Right kidney (tissue), 1 donor: ENCODE measurements around the gene MEIKIN.
"Not testable (repeated sequence)": the region's sequence is repeated elsewhere in the genome, so short reads cannot be mapped to it uniquely, and the experiment has no call there.

Source experiments
- DNase-seq: peaks from one replicate; pipeline ENCODE4 v3.0.0-alpha.2; 2016

Gene MEIKIN

DNA sequence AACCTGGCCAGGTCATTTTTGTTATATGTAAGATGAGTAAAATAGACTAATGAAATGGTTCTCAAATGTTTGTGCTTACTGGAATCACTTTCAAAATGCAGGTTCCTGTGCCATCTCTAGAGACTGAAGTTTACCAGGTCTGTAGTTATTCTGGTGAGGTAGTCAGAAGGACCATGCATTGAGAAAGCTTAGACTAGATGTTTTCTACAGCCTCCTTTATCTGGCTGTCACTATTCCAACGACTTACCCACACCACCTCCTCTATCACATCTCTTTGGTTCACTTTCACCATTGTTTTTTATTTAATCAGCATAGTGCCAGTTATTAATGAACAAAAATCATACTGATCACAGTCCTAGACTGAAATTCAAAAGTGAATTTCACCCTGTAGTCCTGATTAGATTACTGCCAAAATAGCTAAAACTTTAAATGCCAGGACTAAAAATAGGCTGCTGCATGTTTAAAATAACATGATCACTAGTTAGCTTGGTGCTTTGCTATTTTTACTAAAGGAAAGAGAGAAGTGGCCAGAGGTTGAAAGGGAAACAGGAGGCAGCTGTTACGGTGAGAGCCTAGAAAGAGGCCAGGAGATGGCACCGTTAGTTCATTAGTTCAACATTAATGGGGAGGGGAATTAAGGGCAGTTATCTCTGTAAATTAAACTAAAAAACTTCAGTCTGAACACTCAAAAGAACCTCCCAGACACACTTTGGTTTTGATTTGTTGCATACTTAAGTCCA, 134.8 kb downstream of the MEIKIN start:
- DNase-seq, result no peak

DNA sequence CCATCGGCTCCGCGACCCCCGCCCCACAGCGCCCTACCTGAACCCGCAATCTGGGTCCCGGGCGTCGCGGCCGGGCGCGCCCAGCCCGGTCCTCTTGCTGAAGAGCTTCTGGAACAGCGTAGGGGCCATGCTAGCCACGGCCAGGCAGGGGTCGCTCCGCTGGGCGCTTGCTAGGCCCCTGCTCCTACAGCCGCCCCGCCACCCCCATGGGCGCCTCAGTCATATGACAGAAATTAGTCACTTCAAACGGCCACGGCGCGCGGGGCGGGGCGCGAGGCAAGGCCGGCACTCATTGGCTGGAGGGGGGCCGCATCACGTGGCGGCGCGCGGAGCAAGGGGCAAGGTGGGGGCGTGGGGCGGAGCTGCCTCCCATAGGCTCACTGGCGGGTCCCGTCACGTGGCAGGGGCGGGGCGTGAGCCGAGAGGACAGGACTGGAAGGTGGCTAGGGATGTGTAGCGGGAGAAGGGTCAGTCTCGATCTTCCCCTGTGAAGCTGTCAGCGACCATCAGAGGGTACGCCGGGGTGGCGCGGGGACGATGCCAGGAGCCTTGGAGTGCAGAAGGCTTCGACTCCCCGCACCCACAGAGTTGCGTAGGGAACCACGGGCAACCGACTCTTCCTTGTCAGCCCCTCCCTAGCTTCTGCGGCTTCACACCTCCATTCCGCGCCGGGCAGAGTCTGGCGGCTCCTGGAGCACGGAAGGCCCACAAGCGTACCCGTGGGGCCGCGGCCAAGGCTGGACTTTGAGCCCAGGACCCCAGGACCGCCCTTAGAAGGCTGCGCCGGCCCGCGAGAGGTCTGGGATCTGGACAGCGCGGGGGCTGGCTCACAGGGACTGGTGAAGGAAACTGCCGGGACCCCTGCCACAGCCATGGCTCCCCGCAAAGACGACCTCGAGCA, 148.4 kb downstream of the MEIKIN start, which contains the start of gene FNIP1:
TSS of gene FNIP1 (minus strand) at position 225 of the 901 bp plus-strand sequence. CDS start at position 129, 96 bp downstream.
- peak; percentile 96 for DNase-seq

GRCh38 chr5:131795879-131796792, 149.3 kb downstream of the MEIKIN start:
- DNase-seq, result peak; percentile 77

GRCh38 chr5:131795228-131795627, 150.2 kb downstream of the MEIKIN start:
- no peak for DNase-seq

DNA sequence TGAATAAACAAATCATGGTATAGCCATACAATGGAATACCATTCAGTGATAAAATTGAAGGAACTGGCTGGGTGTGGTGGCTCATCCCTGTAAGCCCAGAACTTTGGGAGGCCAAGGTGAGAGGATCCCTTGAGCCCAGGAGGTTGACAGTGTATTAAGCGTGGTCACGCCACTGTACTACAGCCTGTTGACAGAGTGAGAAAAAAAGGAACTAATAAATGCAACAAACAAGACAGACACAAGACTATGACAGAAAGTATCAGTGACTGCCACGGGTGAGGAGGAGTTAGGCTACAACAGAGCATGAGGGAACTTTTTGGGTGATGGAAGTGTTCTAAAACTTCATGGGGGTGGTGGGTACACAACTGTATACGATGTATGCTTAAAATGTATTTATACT, 150.9 kb downstream of the MEIKIN start:
- DNase-seq, result no peak

- DNase-seq, result no peak
Observed at GRCh38 chr5:131792896-131793295, 152.6 kb downstream of the MEIKIN start.

DNA sequence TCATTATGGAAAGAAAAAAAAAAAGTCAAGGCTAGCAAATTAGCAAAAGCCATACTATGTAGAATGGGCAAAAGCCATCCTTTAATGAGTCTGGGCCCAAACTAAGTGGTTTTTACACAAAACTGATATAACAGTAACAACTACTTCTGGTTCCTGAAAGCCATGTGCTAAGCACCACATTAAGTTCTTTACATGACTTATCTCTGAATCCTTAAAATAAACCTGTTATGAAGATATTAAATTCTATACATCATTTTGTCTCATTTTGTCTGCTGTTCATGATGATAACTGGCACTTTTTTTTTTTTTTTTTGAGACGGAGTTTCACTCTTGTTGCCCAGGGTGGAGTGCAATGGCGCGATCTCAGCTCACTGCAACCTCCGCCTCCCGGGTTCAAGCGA, 153.6 kb downstream of the MEIKIN start:
- DNase-seq, result no peak

DNA sequence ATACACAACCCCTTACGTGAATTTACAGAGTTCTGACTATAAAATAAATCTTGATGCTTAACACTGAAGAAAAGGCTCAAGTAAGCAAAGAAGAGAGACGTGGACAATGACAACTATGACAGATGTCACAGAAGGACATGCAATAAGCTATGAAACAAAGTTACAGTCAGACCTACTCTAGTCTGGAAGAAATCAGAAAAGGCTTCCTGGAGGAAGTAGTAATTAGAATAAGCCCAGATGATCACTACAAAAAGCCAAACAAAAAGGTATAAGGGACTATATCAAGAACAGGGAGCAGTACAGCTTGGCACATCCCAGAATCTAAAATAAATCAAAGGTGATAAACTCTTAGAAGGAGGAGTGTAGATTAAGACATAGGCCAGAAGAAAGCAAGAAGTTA, 154.9 kb downstream of the MEIKIN start:
- DNase-seq, result no peak

DNA sequence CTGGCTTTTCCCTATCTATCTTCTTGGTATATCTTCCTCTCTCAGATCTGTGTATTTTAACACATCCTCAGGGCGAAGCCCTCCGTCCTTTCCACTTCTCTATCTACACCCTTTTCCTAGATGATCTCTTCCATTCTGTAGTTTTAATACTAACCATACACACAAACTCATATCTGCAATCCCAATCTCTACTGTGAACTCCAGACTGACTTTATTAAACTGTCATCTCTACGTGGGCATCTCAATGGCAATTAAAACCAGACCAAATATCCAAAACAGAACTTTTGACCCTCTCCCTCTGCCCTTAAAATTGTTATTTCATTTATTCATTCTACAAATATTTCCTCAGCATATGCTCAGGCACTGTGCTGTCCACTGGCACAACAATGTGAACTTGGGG, 155.7 kb downstream of the MEIKIN start:
- DNase-seq, result no peak

DNA sequence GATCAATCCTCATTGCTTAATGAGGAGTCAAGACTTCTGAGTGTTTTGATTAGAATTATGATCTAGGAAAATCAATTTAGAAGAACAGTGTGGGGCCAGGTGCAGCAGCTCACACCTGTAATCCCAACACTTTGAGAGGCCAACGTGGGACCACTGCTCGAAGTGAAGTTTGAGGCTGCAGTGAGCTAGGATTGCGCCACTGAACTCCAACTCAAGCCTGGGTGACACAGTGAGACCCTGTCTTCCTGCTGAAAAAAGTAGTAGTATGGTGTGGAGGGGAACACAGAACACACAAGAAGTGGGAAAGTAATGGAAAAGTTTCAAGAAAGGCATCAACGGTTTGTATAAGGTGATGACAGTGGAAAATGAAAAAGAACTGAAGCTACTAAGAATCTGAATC, 157.7 kb downstream of the MEIKIN start:
- no peak for DNase-seq

GRCh38 chr5:131786900-131787692, 158.4 kb downstream of the MEIKIN start:
- no peak for DNase-seq

DNA sequence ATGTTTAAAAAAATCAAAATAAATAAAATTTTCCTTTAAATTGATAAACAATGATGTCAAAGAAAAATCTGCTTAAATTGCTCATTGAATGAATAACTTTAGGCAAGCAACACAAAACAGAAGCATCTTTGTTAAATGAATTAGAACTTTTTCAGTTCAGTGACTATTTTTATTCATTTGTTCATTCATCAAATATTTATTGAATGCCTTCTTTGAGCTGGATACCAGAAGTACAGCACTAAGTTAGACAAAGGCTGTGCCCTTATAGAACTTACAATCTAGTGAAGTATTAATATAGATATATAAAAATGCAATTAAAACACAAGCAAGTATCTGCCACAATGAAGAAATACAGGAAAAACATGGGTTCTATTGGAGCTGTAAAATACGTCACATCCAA, 159.4 kb downstream of the MEIKIN start:
- DNase-seq, result no peak

- no peak for DNase-seq
Observed at GRCh38 chr5:131783874-131784273, 161.6 kb downstream of the MEIKIN start.

DNA sequence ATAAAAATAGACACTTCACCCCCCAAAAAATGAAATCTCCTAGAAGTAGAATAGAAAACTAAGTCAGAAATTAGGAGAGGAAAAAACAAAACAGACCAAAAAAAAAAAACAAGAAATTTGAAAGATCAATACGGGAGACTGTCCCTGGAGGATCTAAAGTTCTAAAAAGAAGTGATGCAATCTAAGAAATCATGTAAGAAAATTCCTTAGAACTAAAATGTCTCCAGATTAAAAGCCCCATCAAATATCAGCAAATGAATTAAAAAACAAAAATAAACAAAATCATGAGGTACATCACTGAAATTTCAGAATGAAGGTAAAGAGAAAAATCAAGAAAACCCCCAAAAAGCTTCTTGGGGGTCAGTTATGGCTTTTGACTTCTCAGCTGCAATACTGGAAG, 162.1 kb downstream of the MEIKIN start:
- no peak for DNase-seq

DNA sequence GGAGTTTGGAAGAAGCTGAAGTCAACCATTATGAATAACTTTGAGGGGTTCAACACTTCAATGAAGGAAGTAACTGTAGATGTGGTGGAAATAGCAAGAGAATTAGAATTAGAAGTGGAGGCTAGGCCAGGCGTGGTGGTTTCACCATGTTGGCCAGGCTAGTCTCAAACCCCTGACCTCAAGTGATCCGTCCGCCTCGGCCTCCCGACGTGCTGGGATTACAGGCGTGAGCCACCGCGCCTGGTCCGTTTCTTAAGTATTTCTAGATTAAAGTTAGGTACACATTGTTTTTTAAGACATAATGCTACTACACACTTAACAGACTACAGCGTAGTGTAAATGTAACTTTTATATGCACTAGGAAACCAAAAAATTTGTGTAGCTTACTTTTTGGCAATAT, 162.7 kb downstream of the MEIKIN start:
- no peak for DNase-seq

DNA sequence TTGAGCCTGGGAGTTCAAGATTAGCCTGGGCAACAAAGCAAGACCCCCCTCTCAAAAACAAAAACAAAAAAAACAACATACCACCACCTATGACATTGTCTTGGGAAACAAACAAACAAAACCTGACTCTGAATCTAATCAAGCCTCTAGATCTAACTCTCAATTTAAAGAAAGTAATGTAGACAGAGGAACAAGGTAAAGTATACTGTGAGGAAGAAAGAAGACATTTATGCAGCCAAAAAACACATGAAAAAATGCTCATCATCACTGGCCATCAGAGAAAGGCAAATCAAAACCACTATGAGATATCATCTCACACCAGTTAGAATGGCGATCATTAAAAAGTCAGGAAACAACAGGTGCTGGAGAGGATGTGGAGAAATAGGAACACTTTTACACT, 167.3 kb downstream of the MEIKIN start:
- not testable (repeated sequence) for DNase-seq

GRCh38 chr5:131776450-131776849, 169.0 kb downstream of the MEIKIN start:
- DNase-seq, result no peak

DNA sequence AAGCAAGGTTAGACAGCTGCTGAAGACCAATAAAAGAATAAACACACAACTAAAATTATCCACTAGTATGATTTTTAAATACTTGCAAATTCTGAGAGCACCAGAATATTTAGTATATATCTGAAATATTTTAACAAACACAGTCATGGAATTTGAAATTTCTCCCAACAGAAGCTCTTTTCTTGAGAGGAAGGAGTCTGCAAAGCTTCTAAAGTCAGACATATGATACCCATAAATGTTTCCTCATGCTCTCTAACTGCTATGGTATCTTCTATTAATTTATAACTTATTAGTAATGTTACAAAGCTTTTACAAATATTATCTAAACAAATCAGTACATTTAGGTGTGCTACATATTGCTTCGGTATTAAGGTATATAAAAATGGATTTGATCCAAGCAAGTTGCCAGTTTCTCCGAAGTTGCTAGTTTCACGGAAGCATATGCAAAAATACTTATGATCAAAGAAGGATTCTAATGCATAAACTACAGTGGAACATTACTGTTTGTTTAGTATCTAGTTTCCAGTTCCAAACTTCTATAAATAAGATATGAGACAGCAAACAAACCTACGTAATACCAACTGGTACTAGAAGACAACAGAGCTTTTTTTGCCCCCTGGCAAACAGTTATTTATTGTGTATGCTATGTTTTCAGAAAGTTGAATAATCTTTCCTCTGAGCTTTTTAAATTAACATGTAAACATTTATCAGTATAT, 170.7 kb downstream of the MEIKIN start:
- DNase-seq, result no peak

- DNase-seq, result no peak
Observed at GRCh38 chr5:131773805-131774204, 171.7 kb downstream of the MEIKIN start.

GRCh38 chr5:131771692-131772091, 173.8 kb downstream of the MEIKIN start:
- no peak for DNase-seq

GRCh38 chr5:131769961-131770360, 175.5 kb downstream of the MEIKIN start:
- no peak for DNase-seq
